SHP77 treated with DMSO at 0.1 percent for 48 hours (cell line): ENCODE measurements around the gene AP2M1.

Experiments
- DNase-seq: peaks from one replicate; lab custom pipeline; 2025; lab: John Stamatoyannopoulos, UW

The AP2M1 gene

GRCh38 chr3:184228376-184229137, 53.9 kb downstream of the AP2M1 start:
- DNase-seq, result no peak

GRCh38 chr3:184229394-184230080, 54.9 kb downstream of the AP2M1 start, which contains the start of gene VWA5B2:
Gene VWA5B2, plus strand, starts transcription at chr3:184229585. Its CDS starts 944 bp downstream, at chr3:184230529.
- DNase-seq, result peak; percentile 31

- DNase-seq, result no peak
Measured at GRCh38 chr3:184230081-184230602, 55.5 kb downstream of the AP2M1 start.

GRCh38 chr3:184230603-184231528, 56.2 kb downstream of the AP2M1 start:
- DNase-seq, result no peak

- no peak for DNase-seq
Measured at GRCh38 chr3:184231671-184232070, 57.0 kb downstream of the AP2M1 start.

- no peak for DNase-seq
Measured at GRCh38 chr3:184233127-184233843, 58.6 kb downstream of the AP2M1 start.
